HCT116 (cell line): ENCODE results near the gene ARHGEF40.

ENCODE experiments used
- CTCF ChIP-seq, 3 experiments: fragments of 200-600 bp in 1 of 3; sonication (generic) in 1 of 3; IDR thresholded peaks in 2 of 3; conservative IDR thresholded peaks in 1 of 3; 2 replicates each; pipeline ENCODE4 v1.5.1; 2012 to 2017; ENCODE audit warnings: low read depth in 2 of 3, low read length in 2 of 3, antibody characterized with exemption in 1 of 3, borderline replicate concordance in 1 of 3, control low read depth in 1 of 3, mild to moderate bottlenecking in 1 of 3, mixed read lengths in 1 of 3, mixed run types in 1 of 3, moderate library complexity in 1 of 3; ENCODE audit not compliant: insufficient read depth in 1 of 3
- EZH2phosphoT487 ChIP-seq: fragments of 200-600 bp; IDR thresholded peaks from 2 replicates; pipeline ENCODE4 v1.6.1; 2018; ENCODE audit warnings: antibody characterized with exemption, borderline replicate concordance
- MAX ChIP-seq: IDR thresholded peaks from 2 replicates; pipeline ENCODE4 v1.6.1; 2012
- POLR2AphosphoS5 ChIP-seq: IDR thresholded peaks from 2 replicates; pipeline ENCODE4 v1.6.1; 2011; ENCODE audit warnings: mild to moderate bottlenecking, low read depth, low read length, moderate library complexity
- YY1 ChIP-seq: IDR thresholded peaks from 2 replicates; pipeline ENCODE4 v1.6.1; 2011; ENCODE audit warnings: low read length, low read depth, moderate library complexity, mild to moderate bottlenecking; ENCODE audit not compliant: insufficient replicate concordance; ENCODE audit errors: extremely low read depth

- TF ChIP-seq CTCF (IDR thresholded peaks at IDR 0.05 in 2 of 3, conservative IDR thresholded peaks at IDR 0.05 in 1 of 3; ENCODE audit: borderline replicate concordance in 1 of 3, insufficient read depth in 1 of 3, low read depth in 2 of 3, low read length in 2 of 3) (no peak), YY1 (no peak), MAX (no peak), EZH2phosphoT487 (no peak), POLR2AphosphoS5 (no peak)
These were observed 14.3 kb downstream of the ARHGEF40 start for GRCh38 chr14:21084396-21084795.
